ENCODE results near the gene MPRIP. TPM values are rescaled to one million over a fixed set of nuclear protein-coding genes. Genes with fewer than 3 reads are reported as not detected.

The MPRIP gene
- total and polyA plus RNA-seq, 10 donors: 52.3 to 309 (median 131) TPM

- no peaks in the 10 kb centered on the region for H3K27me3 ChIP-seq (replicated peaks in 1 of 7)
- intact Hi-C loops (cut with DNase I; ENCODE audit: low total_unique reads): no loop called here
- H3K4me1 ChIP-seq: peaks cover 0 to 96% (median 50%) of the 10 kb centered on the region in 6 donors
- H3K27ac ChIP-seq: no peak overlapping the region
- DNase-seq: peak; percentile 24
- TF ChIP-seq CTCF (IDR thresholded peaks at IDR 0.05 in 8 of 11, conservative IDR thresholded peaks at IDR 0.05 in 3 of 11) (no peak), POLR2AphosphoS5 (IDR thresholded peaks at IDR 0.05) (no peak), POLR2A (IDR thresholded peaks at IDR 0.05) (no peak)
- WGBS, 5 donors: 89 to 94% (median 91%) methylated on average over 11 of the region's 11 CpGs
- no peaks in the 10 kb centered on the region for H3K9me3 ChIP-seq
- no peak overlapping the region for H3K4me3 ChIP-seq
- peaks cover 0 to 50% (median 3%) of the 10 kb centered on the region in 6 donors for H3K36me3 ChIP-seq
Observed at GRCh38 chr17:17091276-17091675, 49.0 kb downstream of the MPRIP start.

DNA sequence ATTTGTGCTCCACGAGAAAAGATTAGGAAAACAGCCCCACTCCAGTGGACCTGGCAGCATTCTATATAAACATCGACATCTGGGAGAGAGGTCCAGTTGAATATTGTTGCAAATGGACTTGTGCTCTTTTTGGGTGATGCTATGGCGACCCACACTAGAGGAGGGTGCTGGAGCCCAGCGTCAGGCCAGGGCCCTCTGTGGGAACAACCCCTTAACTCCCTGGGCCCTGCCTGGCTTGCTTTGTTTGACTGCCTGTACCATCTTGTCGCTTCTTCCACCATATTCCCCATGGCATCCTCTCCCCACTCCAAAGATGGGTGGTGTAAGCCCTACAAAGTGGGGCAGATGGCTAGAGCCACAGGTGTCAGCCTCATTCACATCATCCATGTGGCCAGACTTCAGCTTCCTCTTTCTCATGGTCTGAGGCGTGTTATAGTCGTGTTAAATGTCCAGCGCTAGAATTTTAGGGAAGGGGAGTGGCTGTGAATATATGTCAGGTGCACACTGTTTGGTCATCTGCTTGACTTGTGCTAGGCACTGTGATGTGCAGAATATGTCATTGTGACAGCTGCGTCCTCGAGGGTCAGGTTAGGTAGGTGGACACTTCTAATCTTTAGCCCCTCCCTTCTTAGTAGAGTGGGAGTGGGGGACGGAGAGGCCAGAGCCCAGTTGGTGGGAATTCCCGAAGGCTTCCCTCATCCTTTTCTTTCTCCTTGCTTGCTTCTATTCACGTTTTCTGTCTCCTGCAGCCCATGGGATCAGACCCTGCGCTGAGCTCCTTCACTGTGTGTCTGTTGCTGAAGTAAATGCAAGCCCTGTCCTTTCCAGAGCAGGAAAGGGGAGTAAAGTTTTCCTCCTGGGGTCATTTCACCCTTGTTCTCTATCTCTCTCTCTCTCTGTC lies 49.8 kb downstream of the MPRIP start:
- peaks cover 2 to 96% (median 49%) of the 10 kb centered on the region in 6 donors for H3K4me1 ChIP-seq
- H3K9me3 ChIP-seq: no peaks in the 10 kb centered on the region
- H3K27me3 ChIP-seq (replicated peaks in 1 of 7): no peaks in the 10 kb centered on the region
- no peak overlapping the region for H3K4me3 ChIP-seq
- intact Hi-C loops (cut with DNase I; ENCODE audit: low total_unique reads): no loop called here
- 75 to 85% (median 80%) methylated on average over 14 of the region's 14 CpGs for WGBS, 5 donors
- H3K27ac ChIP-seq: peak overlapping the region in 2 of 8 donors; percentile 6 to 12
- peak; percentile 17 for DNase-seq
- no peak for TF ChIP-seq POLR2A (IDR thresholded peaks at IDR 0.05)
- TF ChIP-seq CTCF (IDR thresholded peaks at IDR 0.05 in 8 of 11, conservative IDR thresholded peaks at IDR 0.05 in 3 of 11): no peak
- no peak for TF ChIP-seq POLR2AphosphoS5 (IDR thresholded peaks at IDR 0.05)
- H3K36me3 ChIP-seq: peaks cover 0 to 49% (median 2%) of the 10 kb centered on the region in 6 donors

- Histone ChIP-seq H3K27me3 (replicated peaks in 1 of 7) (no peaks in the 10 kb centered on the region), H3K27ac (no peak overlapping the region), H3K9me3 (no peaks in the 10 kb centered on the region), H3K4me3 (no peak overlapping the region), H3K36me3 (peaks cover 0 to 50% (median 1%) of the 10 kb centered on the region in 6 donors), H3K4me1 (peaks cover 2 to 96% (median 41%) of the 10 kb centered on the region in 6 donors)
- peak; percentile 16 for DNase-seq
- TF ChIP-seq POLR2AphosphoS5 (IDR thresholded peaks at IDR 0.05) (no peak), POLR2A (IDR thresholded peaks at IDR 0.05) (no peak), CTCF (IDR thresholded peaks at IDR 0.05 in 8 of 11, conservative IDR thresholded peaks at IDR 0.05 in 3 of 11) (no peak)
- WGBS, 5 donors: 77 to 91% (median 86%) methylated on average over 5 of the region's 5 CpGs
- intact Hi-C loops (cut with DNase I; ENCODE audit: low total_unique reads): no loop called here
Observed at GRCh38 chr17:17093764-17094163, 51.5 kb downstream of the MPRIP start.
